ENCODE measurements around the gene MYO7B. TPM values are rescaled to one million over a fixed set of nuclear protein-coding genes. Genes with fewer than 3 reads are reported as not detected.

Gene MYO7B
- total RNA-seq, 1 donor from 2014 or later: 0.78 TPM

DNA sequence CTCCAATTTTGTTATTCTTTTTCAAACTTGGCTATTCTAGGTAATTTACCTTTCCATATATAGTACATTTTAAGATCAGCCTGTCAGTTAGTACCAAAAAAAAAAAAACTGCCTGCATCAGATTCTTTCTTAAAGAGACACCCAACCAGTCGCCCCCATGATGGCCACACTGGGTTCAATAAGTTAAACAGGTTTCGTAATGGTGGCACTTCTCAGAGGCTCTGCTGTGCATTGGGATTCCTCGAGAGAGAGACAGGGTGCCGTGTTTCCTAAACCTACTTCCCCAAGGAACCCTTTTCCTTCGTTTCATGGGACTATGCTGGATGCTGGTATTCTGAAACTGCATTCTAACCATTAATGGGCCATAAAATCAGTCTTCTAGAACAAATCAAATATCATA lies 37.4 kb downstream of the MYO7B start:
- peak; percentile 4 for DNase-seq (ENCODE audit: low spot score)

DNA sequence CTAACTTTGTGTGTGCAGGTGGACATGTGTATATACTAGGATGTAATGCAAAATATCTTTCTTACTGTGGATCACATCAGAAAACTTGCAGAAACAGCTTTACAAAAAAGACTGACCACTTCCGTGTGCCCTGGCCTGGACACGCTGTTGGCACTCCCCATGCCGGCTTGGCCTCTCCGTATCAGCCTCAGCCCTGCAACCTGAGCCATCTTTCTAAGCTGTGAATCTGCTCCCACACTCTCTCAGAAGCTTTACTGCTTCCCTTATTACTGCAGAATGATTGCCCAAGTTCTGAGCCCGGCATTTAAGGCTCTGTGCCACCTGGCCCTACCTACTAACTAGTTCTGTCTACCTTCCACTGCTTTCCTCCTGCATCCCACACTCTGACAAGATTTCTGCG lies 37.8 kb downstream of the MYO7B start:
- peak; percentile 5 for DNase-seq (ENCODE audit: low spot score)

DNA sequence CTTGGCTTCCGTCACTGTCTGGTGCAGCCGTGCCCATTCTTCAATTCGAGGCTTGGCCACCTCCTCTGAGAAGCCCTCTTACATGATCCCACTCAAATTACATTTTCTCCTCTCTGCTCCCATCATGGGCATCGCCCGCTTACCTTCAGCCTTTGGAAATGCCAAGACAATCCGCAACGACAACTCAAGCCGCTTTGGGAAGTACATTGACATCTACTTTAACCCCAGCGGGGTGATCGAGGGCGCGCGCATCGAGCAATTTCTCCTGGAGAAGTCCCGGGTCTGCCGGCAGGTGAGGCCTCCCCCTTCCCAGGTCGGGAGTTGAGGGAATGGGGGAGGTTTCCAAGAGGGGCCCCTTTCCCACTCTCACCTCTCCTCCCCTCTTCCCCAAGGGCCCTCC lies 38.3 kb downstream of the MYO7B start:
- DNase-seq (ENCODE audit: low spot score): no peak

DNA sequence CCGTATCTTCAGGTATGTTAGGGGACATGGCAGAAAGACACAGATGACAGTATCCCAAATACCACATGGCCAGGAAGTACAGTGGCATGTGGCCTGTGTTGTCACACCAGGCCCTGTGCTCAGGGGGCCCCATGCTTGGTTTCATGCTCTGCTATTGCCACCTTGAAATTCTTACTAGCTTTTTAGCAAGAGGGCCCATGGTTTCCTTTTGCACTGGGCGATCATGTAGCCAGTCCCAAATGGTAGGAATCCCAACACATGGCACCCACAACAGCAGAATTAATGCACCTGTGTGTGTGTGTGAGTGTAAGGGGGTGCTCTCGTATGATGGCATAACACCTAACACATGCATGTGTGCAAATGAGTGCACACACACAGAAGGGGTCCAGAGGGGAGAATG lies 39.2 kb downstream of the MYO7B start:
- DNase-seq (ENCODE audit: low spot score): peak; percentile 14

DNA sequence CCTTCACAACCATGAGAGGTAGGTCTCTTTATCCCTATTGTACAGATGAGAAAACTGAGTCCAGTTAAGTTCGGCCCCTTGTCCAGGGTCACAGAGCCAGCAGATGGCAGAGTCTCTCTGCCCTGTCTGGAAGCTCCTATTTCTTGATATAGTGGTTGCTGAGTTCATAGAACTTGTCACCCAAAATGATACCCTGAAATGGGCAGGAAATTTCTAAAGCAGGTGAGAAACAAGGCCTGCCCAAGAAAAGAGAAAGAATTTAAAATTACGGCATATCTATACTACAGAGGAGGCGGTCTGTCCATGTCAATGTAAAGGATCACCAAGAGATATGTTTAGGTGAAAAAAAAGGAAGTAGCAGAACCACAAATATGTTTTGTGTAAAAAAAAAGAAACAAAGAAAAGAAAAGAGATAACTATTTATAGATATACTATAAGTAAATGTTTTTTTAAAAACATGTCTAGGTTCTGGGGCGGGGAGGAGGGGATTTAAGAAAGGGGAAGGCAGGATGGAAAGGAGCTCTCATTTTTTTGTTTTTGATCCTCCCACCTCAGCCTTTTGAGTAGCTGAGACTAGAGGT lies 39.8 kb downstream of the MYO7B start:
- DNase-seq (ENCODE audit: low spot score): peak; percentile 20

DNA sequence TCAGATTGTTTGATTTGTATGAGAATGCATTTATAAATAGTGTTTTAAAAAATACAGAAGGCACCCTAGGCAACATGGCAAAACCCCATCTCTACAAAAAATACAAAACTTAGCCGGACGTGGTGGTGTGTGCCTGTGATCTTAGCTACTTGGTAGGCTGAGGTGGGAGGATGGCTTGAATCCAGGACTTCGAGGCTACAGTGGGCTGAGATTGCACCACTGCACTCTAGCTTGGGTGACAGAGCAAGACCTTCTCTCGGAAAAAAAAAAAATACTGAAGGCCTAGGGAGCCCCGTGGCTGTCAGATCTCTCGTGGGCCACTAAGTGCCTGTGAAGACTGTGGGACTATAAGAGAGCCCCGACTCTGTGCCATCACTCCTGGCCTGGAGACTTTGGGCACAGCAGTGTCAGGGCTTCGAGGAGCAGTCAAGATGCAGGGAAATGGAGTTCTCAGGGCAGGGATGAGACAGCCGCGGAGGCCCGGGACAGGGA lies 40.5 kb downstream of the MYO7B start:
- no peak for DNase-seq (ENCODE audit: low spot score)

DNA sequence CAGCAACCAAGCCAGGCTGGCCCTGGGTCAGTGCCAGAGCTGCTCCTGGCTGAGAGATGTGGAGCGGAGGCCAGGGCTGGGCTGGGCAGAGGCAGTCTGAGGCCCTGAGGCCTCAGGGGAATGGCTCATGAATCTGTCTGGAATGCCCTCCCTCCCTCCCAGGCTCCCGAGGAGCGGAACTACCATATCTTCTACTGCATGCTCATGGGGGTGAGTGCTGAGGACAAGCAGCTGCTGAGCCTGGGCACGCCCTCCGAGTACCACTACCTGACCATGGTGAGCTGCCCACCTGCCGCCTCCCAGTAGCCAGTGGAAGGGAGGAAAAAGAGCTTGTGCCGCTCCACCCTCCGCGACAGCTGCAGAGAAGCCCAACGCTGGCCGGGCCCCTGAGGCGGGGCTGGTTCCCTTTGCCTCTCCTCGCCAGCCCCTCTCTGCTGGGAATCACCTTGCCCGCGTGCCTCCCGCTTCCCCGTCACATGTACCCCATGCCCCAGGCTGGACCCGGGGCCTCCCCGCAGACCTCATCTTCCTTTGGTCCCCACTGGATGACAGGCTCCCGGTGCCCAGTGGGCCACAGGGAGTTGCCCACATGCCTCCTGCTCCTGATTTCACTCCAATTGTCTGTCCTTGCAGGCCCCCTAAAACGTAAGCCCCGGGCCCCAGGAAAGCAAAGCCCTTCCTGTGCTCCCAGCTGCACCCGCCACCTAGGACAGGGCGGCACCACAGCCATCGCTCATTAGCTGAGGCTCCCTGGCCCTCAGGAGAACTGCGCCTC lies 41.1 kb downstream of the MYO7B start:
- peak; percentile 69 for DNase-seq (ENCODE audit: low spot score)

DNA sequence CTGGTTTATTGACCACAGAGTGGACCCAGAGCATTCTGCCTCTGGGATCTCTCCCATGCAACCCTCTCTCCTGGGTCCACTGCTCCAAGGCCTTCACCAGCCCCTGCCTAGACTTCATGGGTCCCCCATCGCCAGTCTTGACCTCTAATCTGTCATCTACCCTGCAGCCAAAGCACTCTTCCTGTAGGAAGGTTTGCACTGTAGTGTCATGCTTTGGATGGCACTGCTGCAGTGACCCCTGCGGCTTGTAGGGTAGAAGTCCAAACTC lies 41.7 kb downstream of the MYO7B start:
- DNase-seq (ENCODE audit: low spot score): peak; percentile 23

DNA sequence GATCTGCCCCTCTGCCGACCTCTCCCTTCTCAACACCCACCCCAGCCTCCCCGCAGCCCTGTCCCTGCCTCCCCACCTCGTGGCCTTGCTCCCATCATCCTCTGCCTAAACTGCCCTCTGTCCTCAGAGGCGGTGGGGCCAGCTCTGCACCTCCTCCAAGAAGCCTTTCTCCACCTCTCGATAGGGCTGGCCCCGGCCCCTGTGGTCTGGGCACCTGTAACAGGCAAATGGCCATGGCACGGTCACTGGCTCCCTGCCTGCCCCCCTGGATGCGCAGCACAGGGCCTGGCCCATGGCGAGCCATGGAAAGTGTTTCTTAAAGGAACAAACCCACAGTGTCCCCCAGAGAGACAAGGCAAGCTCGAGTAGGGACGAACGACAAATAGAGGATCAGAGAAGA lies 42.0 kb downstream of the MYO7B start:
- DNase-seq (ENCODE audit: low spot score): peak; percentile 29

DNA sequence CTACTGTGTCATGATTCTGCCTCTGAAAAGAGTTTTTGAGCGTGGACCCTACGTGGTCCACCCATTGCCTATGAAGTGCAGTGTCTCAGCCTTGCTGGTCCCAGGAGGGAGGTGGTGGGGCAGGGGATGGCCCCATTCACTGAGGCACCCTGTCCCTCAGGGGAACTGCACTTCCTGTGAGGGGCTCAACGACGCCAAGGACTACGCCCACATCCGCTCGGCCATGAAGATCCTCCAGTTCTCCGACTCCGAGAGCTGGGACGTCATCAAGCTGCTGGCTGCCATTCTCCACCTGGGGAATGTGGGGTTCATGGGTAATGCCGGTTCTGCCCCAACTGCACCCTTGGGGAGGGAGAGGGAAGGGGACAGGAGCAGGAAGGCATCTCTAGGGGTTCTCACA lies 42.5 kb downstream of the MYO7B start:
- peak; percentile 17 for DNase-seq (ENCODE audit: low spot score)

DNA sequence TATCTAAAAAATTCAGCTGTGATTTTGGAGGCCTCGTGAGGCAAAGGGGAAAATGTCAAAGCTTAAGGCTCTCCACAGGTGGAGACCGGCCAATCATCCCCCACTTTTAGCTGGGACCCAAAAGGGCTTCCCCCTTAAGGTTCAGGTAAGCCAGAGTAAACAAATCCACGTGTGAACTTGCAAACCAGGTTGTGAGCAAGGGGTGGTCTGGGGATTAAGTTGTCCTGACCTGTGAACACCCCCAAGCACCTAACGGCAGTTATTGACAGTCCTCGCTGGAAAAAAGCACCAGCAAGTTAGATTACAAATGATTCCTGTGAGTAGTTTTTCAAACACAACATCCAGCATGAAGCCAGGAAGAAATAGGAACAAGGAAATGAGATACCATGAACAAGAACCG lies 42.9 kb downstream of the MYO7B start:
- DNase-seq (ENCODE audit: low spot score): peak; percentile 30

DNA sequence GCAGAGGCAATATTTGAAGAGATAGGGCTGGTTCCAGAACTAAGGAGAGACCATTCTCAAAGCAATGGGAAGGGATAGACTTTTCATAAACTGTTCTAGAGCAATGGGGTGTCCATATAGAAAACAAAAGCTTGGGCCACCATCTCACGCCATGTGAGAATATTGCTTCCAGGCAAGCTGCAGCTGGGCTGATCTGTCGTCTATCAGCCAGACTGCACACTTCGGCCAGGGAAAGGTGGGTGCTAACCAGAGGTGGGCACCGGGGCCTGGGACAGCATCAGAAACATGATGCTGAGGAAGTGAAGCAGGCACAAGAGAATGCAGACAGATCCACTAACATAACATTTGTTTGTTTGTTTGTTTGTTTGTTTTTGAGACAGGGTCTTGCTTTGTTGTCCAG lies 43.7 kb downstream of the MYO7B start:
- peak; percentile 34 for DNase-seq (ENCODE audit: low spot score)

DNA sequence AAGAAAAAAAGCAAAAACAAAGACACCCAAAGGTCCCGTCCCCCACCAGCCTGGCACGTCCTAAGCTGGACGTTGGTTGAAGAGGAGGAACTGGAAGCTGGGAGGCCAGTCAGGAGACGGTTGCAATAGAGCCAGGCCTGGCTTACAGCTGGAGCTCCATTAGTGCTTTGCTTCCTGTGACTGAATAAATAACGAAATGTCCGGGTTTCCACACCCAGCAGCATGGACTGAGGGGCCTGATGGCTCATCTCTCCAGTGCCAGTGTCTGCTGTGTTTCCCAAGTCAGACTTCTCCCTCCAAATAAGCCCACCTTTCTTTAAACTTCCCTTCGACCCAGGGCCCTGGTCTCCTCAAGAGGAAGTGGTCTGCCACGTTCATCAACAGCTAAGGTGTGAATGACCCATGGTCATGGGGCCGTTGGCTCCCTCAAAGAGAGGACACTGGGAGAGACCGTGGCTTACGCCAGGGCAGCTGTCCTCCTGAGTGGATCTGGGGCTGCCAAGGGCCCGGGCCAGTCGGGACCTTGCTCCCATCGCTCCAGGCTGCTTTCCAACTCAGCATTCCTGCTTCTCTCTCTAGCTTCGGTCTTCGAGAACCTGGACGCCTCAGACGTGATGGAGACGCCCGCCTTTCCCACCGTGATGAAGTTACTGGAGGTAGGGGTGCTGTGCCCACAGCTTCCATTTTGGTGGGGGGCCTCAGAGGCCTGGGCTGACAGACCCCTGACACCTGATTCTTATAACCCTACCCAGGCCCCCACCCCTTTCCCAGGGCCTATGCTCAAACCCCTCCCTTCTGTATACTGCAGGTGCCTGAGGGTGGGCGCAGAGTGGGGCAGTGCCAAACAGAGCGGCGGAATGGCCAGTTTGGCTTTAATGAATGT lies 44.9 kb downstream of the MYO7B start:
- peak; percentile 25 for DNase-seq (ENCODE audit: low spot score)

DNA sequence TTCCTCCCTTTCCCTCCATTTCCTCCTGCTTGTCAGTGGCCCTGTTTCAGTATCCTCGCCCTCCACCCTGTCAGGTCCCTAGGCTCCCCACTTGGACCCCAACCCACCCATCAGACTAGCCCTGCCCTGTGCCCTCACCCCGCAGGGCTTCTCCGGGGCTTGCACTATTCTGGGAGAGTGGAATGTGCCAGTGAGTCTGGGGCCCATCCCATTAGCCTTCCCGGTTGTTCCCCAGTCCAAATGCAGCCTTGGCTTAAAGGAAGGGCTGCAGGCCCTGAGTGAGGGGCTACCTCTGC lies 45.5 kb downstream of the MYO7B start:
- peak; percentile 15 for DNase-seq (ENCODE audit: low spot score)

DNA sequence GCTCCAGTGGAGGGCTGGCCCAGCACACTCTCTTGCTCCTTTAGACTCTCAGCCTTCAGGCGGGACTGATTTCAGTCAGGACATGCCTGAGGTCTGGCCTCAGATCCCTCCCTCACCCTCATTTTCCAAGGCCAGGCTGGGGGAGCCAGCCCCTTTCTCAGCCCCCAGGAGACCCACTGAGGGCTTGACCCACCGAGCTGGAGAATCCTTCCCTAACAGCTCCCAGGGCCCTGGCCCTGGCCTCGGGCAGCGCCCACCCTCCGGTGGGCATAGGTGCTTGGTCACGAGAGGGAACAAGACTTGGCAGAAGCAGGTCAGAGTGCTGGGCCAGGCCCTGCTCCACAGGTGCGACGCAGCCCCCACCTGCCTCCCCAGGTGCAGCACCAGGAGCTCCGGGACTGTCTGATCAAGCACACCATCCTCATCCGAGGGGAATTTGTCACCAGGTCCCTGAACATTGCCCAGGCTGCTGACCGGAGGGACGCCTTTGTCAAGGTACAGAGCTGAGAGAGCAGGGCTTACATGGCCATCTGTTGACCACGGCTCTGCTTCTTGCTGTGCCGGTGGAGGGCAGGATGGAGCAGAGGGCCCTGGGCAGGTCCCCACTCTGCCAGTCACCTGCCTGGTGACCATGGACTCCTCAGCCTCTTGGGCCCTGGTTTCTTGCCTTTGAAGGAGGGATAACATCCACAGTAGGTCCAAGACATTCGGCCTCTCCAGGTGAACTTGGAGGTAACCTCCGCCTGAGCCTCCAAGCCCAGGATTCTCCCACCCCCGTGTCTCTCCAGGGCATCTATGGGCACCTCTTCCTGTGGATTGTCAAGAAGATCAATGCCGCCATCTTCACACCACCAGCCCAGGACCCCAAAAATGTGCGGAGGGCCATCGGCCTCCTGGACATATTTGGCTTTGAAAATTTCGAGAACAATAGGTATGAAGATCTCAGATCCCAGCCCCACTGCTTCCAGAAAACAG lies 46.3 kb downstream of the MYO7B start:
- DNase-seq (ENCODE audit: low spot score): peak; percentile 29

DNA sequence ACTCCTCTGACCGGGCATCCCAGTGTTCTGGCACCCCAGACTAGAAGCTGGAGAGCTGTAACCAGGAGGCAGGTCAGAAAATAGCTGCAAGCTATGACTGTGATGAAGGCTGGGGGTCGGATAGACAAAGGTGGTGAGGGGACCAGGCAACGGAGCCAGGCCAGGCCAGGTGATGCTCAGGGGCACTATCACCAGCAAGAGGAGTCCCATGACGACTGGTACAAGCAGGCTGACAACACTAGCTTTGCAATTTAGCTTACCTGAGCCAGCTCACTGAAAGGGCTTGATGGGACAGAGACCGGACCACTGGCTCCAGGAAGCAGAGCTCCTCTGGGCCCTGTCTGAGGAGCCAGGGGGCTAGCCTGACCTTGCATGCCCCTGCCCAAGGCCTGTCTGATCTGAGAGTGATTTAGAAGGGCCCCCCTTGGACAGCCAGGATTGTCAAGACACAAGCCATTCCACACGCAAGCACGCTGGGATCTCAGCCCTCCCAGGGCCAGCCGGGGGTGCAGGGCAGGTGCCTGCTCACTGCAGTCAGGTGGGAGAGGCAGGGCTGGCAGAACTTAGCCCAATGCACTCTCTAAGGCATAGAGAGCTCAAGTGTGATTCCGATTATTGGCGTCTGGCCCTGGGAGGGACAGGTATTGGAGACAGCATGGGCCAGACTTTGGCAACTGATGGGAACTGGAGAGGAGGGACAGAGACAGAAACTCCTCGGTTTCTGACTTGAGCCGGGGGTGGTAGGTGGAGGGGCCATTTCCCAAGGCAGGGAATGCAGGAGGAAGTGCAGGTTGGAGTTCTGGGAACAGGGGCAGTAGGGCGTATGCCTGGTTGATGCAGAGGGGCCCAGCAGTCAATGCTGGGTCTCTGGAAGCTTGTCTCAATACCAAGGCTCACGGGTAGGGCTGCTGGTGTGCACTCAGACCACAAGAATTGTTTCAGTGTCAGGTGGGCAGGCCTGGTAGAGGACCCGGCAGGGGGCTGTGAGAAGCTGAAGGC lies 47.7 kb downstream of the MYO7B start:
- no peak for DNase-seq (ENCODE audit: low spot score)

DNA sequence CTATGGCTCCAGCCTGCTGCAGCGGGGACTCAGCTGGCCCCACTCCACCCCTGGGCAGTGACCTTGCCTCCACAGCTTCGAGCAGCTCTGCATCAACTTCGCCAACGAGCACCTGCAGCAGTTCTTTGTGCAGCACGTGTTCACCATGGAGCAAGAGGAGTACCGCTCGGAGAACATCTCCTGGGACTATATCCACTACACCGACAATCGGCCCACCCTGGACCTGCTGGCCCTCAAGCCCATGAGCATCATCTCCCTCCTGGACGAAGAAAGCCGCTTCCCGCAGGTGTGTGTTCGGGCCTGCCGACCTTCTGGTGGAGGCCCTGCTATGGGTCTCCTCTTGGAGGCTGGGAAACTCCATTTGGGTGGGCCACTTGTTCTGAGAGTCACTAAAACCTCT lies 48.6 kb downstream of the MYO7B start:
- DNase-seq (ENCODE audit: low spot score): no peak

DNA sequence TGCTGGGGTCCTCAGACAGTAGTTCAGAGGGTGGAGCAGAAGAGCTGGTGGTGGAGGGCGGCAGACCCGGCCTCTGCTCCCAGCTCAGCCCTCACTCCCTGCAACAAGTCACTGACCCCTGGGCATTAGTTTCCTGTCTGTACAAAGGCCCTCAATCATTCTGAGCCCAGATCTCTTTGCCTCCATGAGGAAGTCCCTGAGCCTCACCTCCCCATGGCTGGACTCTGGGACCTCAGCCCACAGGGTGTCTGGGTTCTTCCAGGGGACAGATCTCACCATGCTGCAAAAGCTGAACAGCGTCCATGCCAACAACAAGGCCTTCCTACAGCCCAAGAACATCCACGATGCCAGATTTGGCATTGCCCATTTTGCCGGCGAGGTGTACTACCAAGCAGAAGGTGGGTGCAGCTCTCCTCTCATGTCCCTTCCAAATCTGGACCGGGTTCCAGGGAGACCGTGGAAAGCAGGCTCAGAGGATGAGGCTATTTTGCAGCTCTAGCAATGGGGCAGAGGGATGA lies 49.1 kb downstream of the MYO7B start:
- no peak for DNase-seq (ENCODE audit: low spot score)

DNA sequence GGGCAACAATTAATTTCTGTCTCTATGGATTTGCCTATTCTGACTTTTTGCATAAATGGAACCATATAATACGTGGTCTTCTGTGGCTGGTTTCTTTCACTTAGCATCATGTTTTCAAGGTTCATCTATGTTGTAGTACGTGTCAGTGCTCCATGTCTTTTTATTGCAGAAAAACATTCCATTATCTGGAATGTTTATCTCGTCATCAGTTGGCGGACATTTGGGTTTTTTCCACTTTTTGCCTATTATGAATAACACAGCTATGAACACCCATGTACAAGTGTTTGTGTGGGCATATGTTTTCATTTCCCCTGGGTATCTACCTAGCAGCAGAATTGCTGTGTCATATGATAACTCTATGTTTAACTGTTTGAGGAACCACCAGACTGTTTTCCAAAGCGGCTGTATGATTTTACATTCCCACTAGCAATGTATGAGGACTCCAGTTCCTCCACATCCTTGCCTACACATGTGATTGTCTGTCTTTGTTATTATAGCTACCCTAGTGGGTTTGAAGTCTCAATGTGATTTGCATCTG lies 49.9 kb downstream of the MYO7B start:
- no peak for DNase-seq (ENCODE audit: low spot score)

DNA sequence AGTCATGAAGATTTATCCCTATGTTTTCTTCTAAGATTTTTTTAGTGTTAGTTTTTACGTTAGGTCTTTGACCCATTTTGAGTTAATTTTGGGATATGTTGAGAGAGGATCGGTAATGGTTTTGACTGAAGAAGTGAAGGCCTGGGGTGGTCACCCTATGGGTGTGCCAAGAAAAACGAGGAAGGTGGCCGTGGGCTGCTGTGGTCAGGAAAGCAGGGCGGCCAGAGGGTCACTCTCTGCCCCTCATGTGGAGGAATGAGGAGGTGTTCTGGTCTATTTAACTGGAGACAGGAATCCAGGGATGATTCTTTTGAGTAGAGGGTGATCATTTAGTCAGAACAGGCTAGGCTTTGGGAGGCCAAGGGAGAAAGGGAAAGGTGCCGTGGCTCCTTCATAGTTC lies 50.7 kb downstream of the MYO7B start:
- DNase-seq (ENCODE audit: low spot score): peak; percentile 14
